ENCODE measurements around the gene KRTAP29-1.

GRCh38 chr17:41265078-41265477, 37.6 kb downstream of the KRTAP29-1 start, which contains the start of gene KRTAP9-6:
- TF ChIP-seq POLR2A (IDR thresholded peaks at IDR 0.05; ENCODE audit: low read depth, low read length), result no peak
- no peak for TF ChIP-seq TAF1 (IDR thresholded peaks at IDR 0.05; ENCODE audit: borderline replicate concordance, low read depth, low read length)
- TF ChIP-seq POLR2AphosphoS5 (IDR thresholded peaks at IDR 0.05; ENCODE audit: low read depth, low read length), result no peak

Measured in GM12892 (cell line).